HK-2 (cell line): ENCODE data around the gene CCDC81.
"Not testable (repeated sequence)": the region's sequence is repeated elsewhere in the genome, so short reads cannot be mapped to it uniquely, and the experiment has no call there.

Experiments used
- DNase-seq: peaks from one replicate; pipeline ENCODE4 v3.0.0-alpha.2; 2018; ENCODE audit not compliant: unreplicated experiment

Gene CCDC81

DNA sequence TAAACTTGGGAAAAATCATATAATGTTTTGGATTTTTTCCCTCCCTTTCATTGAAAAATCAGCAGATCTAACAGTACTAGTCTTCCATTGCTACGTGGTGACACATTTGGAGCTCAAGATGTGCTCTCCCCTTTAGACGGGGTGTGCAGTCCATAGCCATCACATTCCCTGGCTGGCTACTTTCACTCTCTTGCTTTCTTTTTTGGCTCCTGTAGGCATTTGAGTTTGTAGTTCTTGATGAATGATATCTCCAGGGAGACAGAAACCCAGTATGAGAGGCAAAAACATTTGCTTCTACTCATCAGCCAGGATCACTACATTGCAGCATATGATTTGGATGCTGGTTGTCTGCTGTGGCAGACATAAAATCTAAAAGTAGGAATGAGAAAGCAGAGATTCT lies 12.1 kb downstream of the CCDC81 start:
- DNase-seq: no peak

DNA sequence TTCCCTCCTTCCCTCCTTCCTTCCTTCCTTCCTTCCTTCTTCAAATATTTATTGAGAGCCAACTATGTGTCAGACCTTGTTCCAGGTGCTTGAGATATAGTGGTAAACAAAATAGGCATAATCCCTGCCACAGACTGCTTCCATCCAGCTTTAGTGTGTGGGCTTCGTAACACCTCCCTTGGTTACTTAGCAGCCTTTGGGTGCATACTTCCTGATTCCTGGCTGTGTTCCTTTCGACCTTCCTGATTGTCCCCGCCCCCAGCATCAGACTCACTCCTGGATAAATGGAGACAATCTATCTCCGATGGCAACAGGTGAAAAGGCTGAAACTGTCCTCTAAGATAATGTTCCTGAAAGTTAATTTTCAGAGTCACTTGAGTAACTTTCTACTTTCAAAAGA lies 13.5 kb downstream of the CCDC81 start:
- no peak for DNase-seq

DNA sequence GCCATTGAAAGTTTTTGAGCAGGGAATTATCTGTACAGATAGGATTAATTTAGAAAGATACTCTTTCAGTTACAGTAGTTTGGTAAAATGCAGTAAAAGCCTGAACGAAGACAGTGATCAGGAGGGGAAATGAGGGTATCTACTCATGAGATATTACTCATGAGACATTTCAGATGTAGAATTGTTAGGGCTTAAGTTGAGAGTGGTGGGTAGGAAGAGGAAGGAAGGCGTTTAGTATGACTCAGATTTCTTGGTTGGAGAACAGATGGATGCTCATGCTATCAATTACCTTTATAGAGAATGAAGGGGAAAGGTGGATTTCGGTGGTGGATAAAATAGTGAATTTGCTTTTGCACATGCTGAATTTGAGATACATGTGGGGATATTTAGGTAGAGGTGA lies 15.8 kb downstream of the CCDC81 start:
- DNase-seq: no peak

DNA sequence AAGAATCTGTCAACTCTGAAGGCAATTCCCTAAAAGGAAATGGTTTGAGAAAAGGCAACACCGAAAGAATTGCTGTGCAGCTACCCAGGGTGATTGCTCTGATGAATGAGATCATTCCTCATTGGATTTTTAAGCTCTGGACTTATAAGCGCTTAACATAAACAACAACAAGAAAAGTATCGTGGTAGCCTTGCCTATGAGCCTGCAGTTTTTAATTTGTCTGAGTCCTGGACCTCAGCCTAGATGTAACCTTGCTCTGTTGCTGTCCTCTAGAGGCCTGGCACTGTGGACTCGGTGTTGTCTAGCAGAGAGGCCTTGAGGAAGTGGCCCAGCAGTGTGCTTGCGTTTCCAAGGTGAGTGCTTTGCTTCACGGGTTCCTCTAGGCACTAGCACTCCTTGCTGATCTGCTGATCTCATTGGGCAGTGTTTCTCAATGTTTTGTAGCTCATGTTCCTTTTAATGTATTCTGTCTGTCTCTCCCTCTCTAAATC lies 20.4 kb downstream of the CCDC81 start:
- no peak for DNase-seq

DNA sequence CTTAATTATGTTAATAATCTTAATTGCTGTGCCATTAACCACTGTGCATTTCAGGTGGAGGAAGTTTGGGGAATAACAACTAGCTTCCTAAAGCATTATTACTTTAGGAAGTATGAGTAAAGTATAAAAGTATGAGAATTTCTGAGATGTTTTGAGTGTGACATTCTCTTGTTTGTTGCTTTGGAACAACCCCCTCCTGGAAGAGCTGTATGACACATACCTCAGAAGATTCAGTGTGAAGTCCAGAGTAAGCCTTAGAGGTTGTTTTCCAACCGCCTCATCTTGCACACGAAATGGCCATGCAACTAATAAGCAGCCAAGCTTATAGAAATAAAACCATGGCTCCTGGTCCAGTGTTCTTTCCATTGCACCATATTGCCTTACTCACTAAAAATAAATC lies 21.7 kb downstream of the CCDC81 start:
- no peak for DNase-seq

DNA sequence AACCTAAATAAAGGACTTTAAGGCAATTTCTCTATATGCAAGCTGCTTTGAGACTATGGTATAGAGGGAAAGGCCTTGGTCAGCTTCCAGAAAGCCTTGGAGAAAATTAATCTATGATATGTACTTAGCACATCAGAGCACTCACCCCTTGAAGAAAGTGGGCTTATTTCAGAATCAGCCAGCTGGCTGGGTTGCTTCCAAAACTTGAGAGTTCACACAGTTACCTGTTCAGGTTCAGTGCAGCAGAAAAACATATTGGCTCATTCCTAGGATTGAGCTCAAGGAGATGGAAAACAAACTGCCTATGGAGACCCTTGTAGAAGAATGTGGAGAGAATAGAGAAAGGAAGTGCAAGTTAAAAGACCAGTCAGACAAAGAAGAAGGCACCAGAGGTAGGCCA lies 22.7 kb downstream of the CCDC81 start:
- no peak for DNase-seq

DNA sequence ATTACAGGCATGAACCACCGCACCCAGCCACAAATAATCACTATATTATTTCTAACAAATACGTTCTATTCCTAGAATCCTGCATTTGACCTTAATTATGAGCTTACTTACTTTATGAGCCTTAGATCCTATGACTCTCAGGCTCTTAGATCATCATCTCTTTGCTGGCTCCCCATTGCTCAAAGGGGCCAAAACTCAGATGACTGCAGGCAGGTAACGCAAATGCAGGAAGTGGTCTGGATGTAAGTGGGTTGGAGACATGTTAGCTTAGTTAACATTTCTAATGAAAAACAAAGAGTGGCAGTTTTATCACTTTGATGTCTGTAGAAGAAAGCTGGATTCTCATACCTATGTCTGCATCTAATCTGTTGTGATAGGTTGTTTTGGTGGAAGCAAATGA lies 23.4 kb downstream of the CCDC81 start:
- no peak for DNase-seq

DNA sequence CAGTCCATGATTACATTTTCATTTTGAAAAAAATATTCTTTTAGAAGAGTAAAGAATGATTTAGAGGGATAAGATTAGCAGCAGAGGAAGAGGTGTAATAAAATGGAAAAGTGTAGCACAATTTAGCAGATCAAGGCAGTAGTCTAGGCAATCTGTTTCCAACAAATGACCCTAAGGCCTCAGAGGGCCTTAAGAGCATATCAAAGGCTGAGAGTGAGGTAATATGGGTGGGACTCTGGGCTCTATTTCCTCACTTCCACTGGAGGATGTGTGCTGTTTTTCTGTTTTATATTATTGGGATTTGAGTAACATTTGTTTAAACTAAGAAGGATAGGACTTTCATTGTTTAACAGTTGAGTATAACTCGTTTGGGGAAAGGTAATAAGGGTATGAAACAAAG lies 28.8 kb downstream of the CCDC81 start:
- DNase-seq: no peak

DNA sequence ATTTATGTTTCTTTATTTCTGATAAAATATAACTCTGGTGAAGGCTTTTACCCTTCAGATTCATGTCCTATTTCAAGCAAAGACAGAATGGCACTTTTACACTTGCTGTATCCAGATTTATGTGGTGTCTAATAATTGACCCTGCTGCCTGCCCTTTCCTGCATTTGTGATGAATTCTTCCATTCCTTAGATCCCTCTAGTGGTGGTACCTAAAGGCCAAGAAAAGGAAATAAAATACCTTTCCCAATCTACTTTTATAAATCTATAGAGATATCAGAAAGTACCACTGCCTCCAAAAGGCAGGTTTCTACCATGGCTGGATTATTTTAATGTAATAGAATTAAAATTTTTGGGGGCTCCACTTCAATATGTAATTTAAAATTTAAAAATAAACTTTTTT lies 34.2 kb downstream of the CCDC81 start:
- DNase-seq: no peak

DNA sequence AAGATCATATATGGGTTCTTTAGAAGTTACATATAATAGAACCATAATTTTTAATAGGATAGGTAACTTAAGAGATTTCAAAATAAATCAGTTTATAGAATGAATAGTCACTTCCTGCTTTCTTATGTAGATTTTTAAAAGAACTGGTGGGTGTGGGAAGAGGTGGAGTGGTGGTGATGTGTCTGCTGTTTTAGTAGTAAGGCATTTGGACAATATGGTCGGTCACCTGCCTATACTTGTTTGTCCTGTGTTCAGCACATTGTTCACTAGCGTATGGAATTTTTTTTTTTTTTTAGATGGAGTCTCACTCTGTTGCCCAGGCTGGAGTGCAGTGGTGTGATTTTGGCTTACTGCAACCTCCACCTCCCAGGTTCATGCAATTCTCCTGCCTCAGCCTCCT lies 39.3 kb downstream of the CCDC81 start:
- DNase-seq: no peak

DNA sequence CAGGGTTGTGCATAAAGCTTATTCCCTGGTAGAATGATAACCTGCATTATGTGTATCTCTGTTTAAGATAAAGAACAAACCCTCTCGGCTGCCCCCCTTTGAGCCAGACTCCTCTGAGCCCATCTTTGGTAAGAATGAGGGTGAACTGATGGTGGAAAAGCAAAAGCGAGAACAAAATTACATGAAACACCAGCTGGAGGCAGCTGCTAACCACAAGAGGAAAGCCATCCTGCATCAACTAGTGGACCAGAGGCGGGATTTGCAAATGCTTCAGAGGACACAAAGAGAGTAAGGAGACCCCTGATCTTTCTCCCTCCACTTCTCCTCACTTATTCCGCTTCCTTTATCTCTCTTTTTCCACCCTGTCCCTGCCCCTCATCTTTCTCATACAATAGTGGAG lies 40.3 kb downstream of the CCDC81 start:
- DNase-seq: no peak

DNA sequence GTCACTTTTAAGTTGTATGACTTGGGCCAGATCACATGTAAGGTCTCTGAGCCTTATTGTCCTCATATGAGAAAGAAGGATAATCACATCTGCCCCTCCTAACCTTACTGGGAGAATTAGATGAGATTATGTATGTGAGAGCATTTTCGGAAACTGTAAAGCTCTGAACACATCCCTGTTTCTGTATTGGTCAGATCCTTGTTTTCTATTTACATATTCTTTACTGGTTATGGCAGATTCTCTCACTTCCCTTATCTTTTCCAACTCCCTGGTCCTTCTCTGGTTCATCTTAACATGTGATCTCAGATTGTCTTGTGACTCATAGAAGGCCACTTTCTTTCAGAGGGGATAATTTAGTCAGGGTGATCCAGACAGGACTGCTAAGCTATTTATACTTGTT lies 41.8 kb downstream of the CCDC81 start:
- no peak for DNase-seq

DNA sequence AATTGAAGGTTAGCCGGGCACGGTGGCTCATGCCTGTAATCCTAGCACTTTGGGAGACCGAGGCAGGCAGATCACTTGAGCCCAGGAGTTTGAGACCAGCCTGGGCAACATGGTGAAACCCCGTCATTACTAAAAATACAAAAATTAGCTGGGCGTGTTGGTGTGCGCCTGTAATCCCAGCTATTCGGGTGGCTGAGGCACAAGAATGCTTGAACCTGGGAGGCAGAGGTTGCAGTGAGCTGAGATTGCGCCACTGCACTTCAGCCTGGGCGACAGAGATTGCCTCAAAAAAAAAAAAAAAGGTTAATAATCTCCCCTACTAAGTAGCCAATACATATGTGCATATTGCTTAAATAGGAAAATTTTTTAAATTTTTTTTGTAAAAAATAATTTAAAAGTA lies 42.3 kb downstream of the CCDC81 start:
- not testable (repeated sequence) for DNase-seq

DNA sequence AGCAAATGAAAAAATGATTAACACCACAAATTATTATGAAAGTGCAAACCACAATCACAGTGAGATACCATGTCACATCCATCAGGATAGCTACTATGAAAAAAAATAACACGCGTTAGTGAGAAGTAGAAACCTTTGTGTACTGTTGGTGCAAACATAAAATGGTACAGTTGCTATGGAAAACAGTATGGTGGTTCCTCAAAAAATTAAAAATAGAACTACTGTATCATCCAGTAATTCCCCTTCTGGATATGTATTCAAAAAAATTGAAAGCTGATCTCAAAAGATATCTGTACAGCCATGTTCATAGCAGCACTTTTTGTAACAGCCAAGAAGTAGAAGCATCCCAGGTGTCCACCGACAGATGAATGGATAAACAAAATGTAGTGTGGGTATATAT lies 43.4 kb downstream of the CCDC81 start:
- no peak for DNase-seq

DNA sequence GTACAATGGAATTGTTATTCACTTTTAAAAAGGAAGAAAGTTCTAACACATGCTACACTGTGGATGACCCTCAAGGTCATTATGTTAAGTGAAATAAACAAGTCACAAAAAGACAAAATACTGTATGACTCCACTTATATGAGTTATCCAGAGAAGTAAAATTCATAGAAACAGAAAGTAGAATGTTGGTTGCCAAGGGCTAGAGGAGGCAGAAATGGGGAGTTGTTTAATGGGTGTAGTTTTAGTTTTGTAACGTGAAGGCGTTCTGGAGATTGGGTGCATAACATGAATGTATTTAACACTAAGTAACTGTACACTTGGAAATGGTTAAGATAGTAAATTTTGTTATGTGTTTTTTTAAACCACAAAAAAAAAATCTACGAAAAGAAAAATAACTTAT lies 43.8 kb downstream of the CCDC81 start:
- no peak for DNase-seq

DNA sequence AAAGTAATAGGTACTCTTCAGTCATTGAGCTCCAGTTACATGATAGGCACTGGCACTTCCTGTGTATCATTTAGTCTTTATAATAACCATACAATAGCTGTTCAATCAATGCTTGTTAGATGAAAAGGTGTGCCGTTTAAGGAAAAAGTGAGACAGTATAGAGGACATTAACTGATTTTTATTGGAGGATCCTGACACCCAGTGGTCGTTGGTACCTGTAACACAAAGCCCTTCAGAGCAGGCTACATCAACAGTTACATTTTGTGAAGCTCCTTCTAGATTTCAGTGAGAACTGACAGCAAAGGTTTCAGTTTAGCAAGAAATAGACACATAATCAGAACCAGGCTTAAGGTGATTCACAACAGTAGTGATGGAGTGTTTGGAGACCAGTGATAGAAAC lies 44.2 kb downstream of the CCDC81 start:
- no peak for DNase-seq

DNA sequence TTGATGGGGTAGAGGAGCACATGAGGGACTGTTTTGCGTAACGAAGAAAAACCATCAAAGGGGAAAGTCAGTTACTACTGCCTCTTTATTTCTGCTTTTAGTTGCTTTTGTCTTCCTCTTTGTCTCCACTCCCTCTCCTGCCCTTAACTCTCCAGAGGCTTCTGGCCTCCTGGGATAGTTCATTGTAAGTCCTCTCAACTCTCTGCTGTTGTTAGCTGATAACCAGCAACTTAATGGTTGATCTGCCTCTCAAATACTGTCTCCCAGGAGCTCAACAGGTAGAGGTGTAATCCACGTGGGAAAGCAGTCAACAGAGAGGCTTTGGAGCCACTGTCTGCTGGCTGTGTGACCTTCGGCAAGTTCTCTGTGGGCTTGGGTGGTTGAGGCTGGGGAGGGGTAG lies 47.3 kb downstream of the CCDC81 start:
- DNase-seq: no peak

DNA sequence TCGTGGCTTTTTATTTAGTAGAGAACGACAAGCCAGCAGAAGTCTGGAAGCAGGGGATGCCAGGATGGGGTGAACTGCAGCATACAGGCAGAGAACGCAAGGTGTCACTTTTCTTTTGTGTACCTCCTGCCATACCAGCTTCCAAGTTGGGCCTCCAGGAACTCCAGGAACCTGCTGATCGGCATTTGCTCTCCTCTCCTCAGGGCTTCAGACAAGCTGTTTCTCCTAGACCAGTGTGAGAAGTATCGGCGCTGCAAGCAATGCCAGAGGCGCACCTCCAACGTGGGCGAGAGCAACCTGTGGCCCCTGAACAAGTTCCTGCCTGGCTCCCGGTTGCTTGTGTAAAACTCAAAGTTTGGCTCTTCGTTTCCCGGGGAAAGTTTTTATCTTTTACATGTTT lies 47.7 kb downstream of the CCDC81 start:
- no peak for DNase-seq

DNA sequence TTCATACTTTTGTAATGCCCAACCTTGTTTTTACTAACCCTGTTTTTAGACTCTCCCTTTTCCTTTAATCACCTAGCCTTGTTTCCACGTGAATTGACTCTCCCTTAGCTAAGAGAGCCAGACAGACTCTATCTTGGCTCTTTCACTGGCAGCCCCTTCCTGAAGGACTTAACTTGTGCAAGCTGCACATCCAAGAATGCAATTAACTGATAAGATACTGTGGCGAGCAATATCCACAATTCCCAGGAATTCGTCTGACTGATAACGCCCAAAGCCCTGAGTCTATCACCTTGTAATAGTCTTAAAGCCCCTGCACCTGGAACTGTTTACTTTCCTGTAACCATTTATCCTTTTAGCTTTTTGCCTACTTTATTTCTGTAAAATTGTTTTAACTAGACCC lies 48.8 kb downstream of the CCDC81 start:
- DNase-seq: not testable (repeated sequence)

DNA sequence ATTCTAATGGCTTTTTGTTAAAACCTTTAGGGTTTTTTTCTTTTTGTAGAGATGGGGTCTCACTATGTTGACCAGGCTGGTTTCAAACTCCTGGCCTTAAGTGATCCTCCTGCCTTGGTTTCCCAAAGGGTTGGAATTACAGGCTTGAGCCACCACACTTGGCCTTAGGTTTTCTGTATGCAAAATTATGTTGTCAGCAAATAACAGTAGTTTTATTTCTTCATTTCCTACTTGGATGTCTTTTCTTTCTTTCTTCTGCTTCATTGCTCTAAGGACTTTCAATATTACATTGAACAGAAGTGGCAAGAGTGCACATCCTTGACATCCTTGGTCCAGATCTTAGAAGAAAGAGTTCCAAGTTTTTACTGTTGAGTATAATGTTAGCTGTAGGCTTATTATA lies 52.8 kb downstream of the CCDC81 start:
- no peak for DNase-seq

DNA sequence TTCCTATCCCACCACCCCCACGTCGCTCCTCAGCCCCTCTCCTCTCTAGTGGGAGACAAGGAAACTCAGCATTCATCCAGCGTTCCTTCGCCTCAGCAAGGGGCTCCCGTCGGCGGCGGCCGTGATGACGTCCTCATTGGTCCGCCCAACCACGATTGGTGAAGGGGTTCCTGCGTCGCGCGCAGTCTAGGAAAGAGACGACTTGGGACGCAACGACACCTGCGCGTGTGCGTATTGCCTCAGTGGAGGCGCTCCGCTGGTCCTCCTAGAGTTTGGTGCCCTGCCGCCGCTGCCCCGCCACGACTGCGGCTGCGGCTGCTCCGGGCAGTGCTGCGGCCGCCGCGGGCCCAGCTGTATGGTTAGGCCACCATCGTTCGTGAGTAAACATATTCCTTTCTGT lies 56.6 kb downstream of the CCDC81 start:
- DNase-seq: no peak

DNA sequence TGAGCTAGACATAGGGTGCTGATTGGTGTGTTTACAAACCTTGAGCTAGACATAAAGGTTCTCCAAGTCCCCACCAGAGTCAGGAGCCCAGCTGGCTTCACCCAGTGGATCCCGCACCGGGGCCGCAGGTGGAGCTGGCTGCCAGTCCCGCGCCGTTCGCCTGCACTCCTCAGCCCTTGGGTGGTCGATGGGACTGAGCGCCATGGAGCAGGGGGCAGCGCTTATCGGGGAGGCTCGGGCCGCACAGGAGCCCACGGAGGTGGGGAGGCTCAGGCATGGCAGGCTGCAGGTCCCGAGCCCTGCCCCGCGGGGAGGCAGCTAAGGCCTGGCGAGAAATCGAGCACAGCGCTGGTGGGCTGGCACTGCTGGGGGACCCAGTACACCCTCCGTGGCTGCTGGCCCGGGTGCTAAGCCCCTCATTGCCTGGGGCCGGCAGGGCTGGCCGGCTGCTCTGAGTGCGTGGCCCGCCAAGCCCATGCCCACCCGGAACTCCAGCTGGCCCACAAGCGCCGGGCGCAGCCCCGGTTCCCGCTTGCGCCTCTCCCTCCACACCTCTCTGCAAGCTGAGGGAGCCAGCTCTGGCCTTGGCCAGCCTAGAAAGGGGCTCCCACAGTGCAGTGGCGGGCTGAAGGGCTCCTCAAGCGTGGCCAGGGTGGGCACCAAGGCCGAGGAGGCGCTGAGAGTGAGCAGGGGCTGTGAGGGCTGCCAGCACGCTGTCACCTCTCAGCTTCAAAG lies 58.8 kb downstream of the CCDC81 start:
- not testable (repeated sequence) for DNase-seq

DNA sequence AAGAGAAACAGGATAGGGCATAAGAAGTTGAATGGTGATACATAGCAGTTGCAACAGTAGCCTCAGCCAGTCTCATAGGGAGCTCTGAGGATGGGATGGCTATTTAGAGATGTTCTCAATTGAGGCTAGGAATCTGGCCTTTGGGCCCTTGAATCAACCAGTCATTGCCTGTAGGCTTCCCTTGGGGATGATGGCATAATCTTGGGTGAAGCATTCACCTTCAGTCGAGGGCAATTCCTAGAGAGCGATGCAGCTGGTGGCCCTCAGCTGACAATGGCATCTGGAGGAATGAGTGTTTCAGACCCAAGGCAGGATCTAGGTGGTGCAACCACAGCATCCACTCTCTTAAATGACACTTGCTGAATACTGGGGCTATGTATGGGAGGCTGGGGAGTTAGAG lies 61.0 kb downstream of the CCDC81 start:
- no peak for DNase-seq

DNA sequence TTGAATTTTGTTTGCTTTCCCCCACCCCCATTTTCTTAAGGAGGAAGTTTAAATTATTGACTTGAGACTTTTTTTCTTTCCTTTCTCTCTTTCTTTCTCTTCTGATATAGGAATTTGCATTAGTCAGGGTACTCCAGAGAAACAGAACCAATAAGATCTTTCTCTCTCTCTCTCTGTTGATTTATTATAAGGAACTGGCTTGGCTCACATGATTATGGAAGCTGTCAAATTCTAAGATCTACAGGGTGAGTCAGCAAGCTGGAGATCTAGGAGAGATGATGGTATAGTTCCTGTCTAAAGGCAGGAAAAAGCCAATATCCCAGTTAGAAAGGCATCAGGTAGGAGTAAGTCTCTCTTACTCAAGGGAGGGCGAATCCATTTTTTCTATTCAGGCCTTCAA lies 64.0 kb downstream of the CCDC81 start:
- no peak for DNase-seq
